Neural crest cell (in vitro differentiated cells): Measurements from ENCODE around the gene NKX6-2. TPM values are rescaled to one million over a fixed set of nuclear protein-coding genes. Genes with fewer than 3 reads are reported as not detected.

ENCODE experiments used
- DNase-seq: peaks from one replicate; pipeline ENCODE4 v3.0.0; 2021; ENCODE audit warnings: low read depth, mixed read lengths, low spot score
- H3K27ac Mint-ChIP-seq: one replicate; pipeline ENCODE4 v1.8.0; 2021; ENCODE audit warnings: mild to moderate bottlenecking, mixed read lengths; ENCODE audit not compliant: unreplicated experiment
- H3K27me3 Mint-ChIP-seq: 2 replicates; pipeline ENCODE4 v1.8.0; 2021; ENCODE audit warnings: low read depth, mild to moderate bottlenecking, mixed read lengths
- H3K36me3 Mint-ChIP-seq: 2 replicates; pipeline ENCODE4 v1.8.0; 2021; ENCODE audit warnings: low read depth, mild to moderate bottlenecking, mixed read lengths
- H3K4me1 Mint-ChIP-seq: 2 replicates; pipeline ENCODE4 v1.8.0; 2021; ENCODE audit warnings: mixed read lengths
- H3K4me3 Mint-ChIP-seq: one replicate; pipeline ENCODE4 v1.8.0; 2021; ENCODE audit warnings: mild to moderate bottlenecking, mixed read lengths
- H3K9me3 Mint-ChIP-seq: 2 replicates; pipeline ENCODE4 v1.8.0; 2021; ENCODE audit warnings: mixed read lengths
- CTCF ChIP-seq: fragments of 200-600 bp; sonication (generic); conservative IDR thresholded peaks from 2 replicates; pipeline ENCODE4 v1.5.0; 2021; ENCODE audit warnings: antibody characterized with exemption, mild to moderate bottlenecking
- total RNA-seq: library from RNA; stranded (reverse); gene quantifications from 2 replicates; pipeline ENCODE4 v1.2.1, GENCODE V29; 2021

Gene NKX6-2
- total RNA-seq, 1 donor from 2014 or later = not detected

DNA sequence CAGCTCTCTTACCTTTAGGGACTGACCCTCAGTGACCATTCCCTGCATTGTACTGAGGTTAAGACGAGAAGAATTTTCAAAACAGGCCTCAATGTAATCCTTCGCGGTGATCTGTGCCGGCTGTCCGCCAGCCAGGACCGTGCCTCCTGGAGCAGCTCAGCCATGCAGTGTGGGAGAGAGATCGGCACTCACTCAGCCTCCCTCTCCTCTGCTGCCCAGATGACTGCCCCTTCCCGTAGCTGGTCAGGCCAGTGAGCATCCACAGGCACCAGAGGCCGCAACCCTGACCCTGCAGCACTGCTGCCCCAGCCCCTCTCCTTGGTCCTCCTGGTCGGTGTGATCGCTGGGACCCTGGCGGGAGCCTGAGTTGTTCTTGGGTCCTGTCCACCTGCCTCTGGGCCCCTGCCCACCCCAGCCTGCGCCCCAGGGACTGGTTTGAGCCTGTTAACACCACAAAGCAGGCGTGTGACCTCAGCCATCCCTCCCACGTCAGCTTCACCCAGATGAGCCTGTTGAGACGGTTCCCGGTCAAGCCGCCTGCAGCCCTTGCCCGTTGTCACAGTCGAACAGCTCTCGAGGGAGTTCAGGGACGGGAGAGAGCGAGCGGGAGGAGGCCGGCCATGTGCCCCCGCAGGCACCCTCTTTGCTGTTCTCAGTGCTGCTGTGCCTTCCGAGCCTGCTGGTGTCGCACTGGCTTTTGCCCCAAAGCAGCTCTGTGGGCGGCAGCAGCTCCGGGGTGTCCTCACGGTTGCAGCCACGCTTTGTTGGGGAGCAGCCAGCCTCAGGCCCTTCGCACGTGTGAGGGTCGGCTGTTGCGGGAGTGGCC is 37.2 kb downstream of the NKX6-2 start:
- peaks cover 17% of the 10 kb centered on the region for H3K4me1 Mint-ChIP-seq
- no peak overlapping the region for H3K27ac Mint-ChIP-seq
- peaks cover 59% of the 10 kb centered on the region for H3K27me3 Mint-ChIP-seq
- DNase-seq = no peak
- H3K9me3 Mint-ChIP-seq = no peaks in the 10 kb centered on the region
- no peak overlapping the region for H3K4me3 Mint-ChIP-seq
- H3K36me3 Mint-ChIP-seq = no peaks in the 10 kb centered on the region
- no peak for TF ChIP-seq CTCF

- Mint-ChIP-seq H3K36me3 (no peaks in the 10 kb centered on the region), H3K27me3 (peaks cover 63% of the 10 kb centered on the region), H3K27ac (no peak overlapping the region), H3K4me3 (no peak overlapping the region), H3K4me1 (peaks cover 22% of the 10 kb centered on the region), H3K9me3 (no peaks in the 10 kb centered on the region)
- no peak for TF ChIP-seq CTCF
- DNase-seq = no peak
Measured at GRCh38 chr10:132748135-132748534, 37.8 kb downstream of the NKX6-2 start.

- DNase-seq = no peak
- H3K27ac Mint-ChIP-seq = no peak overlapping the region
- no peaks in the 10 kb centered on the region for H3K9me3 Mint-ChIP-seq
- peaks cover 31% of the 10 kb centered on the region for H3K4me1 Mint-ChIP-seq
- H3K4me3 Mint-ChIP-seq = no peak overlapping the region
- H3K36me3 Mint-ChIP-seq = no peaks in the 10 kb centered on the region
- peaks cover 71% of the 10 kb centered on the region for H3K27me3 Mint-ChIP-seq
- no peak for TF ChIP-seq CTCF
Measured at GRCh38 chr10:132746801-132747625, 38.9 kb downstream of the NKX6-2 start.

GRCh38 chr10:132746386-132746785 is 39.6 kb downstream of the NKX6-2 start:
- Mint-ChIP-seq H3K4me1 (peaks cover 34% of the 10 kb centered on the region), H3K4me3 (no peak overlapping the region), H3K36me3 (peaks cover 4% of the 10 kb centered on the region), H3K27me3 (peaks cover 75% of the 10 kb centered on the region), H3K27ac (no peak overlapping the region), H3K9me3 (no peaks in the 10 kb centered on the region)
- no peak for DNase-seq
- TF ChIP-seq CTCF = no peak

DNA sequence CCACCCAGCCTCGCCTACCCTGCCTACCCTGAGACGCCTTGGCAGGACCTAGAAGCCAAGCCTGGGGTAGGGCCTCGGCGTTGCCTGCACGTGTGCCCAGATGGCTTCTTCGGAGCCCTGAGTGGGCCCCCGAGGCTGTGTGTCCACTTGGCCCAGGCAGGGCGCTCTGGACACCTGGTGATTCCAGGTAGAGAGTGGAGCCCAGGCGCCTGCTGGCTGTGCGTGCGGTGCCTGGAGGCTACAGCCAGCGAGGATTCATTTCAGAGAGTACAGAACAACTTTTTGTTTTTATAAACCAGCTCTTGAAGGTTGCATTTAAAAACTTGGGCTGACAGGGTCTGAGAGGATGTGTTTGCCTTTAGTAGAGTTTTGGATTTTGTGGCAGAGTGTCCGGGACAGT is 40.0 kb downstream of the NKX6-2 start:
- Mint-ChIP-seq H3K27me3 (peaks cover 79% of the 10 kb centered on the region), H3K4me3 (no peak overlapping the region), H3K9me3 (no peaks in the 10 kb centered on the region), H3K4me1 (peaks cover 34% of the 10 kb centered on the region), H3K27ac (no peak overlapping the region), H3K36me3 (peaks cover 4% of the 10 kb centered on the region)
- no peak for DNase-seq
- no peak for TF ChIP-seq CTCF
